HepG2 (cell line): ENCODE data around the gene CCT5. TPM values are rescaled to one million over a fixed set of nuclear protein-coding genes. Genes with fewer than 3 reads are reported as not detected.
"Not testable (repeated sequence)": the region's sequence is repeated elsewhere in the genome, so short reads cannot be mapped to it uniquely, and the experiment has no call there.

Experiments
- ATAC-seq: fragments of 200-7000 bp; cut with Tn5 transposase; 3 replicates; pipeline ENCODE4 v1.9.1; 2020; ENCODE audit warnings: mild to moderate bottlenecking, moderate library complexity
- BruUV-seq: library from RNA; stranded (reverse); fragments of 400-500 nt; replicated peaks from 2 replicates; lab custom pipeline; 2021; lab: Mats Ljungman, UMichigan
- CTCF ChIA-PET: fragments of 300-600 bp; formaldehyde crosslinking; extraction: SDS; loops from one replicate; lab custom pipeline; 2021; ENCODE audit warnings: low total read pairs, inconsistent platforms, low intra/inter-chr PET ratio; lab: Yijun Ruan, JAX
- POLR2A ChIA-PET: fragments of 350-600 bp; sonication (Branson Sonifier 250); formaldehyde crosslinking; loops from one replicate; lab custom pipeline; 2020; ENCODE audit warnings: antibody characterized with exemption, inconsistent platforms; lab: Yijun Ruan, JAX
- DNase-seq: peaks from one replicate; pipeline ENCODE4 v3.0.0-alpha.2; 2015; ENCODE audit warnings: low spot score
- FAIRE-seq: peaks from 3 replicates; lab custom pipeline; 2011; peaks lifted over from hg19 to GRCh38; lab: Jason Lieb, UNC
- H2AFZ ChIP-seq: one replicate; pipeline ENCODE4 v1.6.1; 2011; ENCODE audit warnings: low read length, inconsistent platforms
- H3K27ac ChIP-seq: fragments of 300-600 bp; 3 replicates; pipeline ENCODE4 v1.8.0; 2011; ENCODE audit warnings: mixed run types, mild to moderate bottlenecking, mixed read lengths, low read length, inconsistent platforms; ENCODE audit not compliant: insufficient read depth; ENCODE audit errors: extremely low read length
- H3K27me3 ChIP-seq, 2 experiments: fragments of 200-600 bp in 1 of 2; 2 replicates in 1 of 2; 3 replicates in 1 of 2; pipeline versions ENCODE4 v1.6.0 to v1.8.0; 2011; ENCODE audit warnings: low read length in 2 of 2, mild to moderate bottlenecking in 2 of 2, moderate library complexity in 2 of 2, inconsistent platforms in 1 of 2; ENCODE audit not compliant: insufficient read depth in 2 of 2, control insufficient read depth in 1 of 2
- H3K36me3 ChIP-seq, 2 experiments: fragments of 200-600 bp in 1 of 2; replicated peaks in 1 of 2; 2 replicates in 1 of 2; 3 replicates in 1 of 2; pipeline versions ENCODE4 v1.5.1 to v1.8.0; 2011; ENCODE audit warnings: low read length in 2 of 2, inconsistent platforms in 1 of 2; ENCODE audit not compliant: insufficient read depth in 2 of 2, control insufficient read depth in 1 of 2
- H3K4me1 ChIP-seq: 2 replicates; pipeline ENCODE4 v1.5.1; 2012; ENCODE audit warnings: low read length, inconsistent platforms; ENCODE audit not compliant: insufficient read depth
- H3K4me2 ChIP-seq: 2 replicates; pipeline ENCODE4 v1.6.0; 2011; ENCODE audit warnings: low read depth, low read length, inconsistent platforms
- H3K4me3 ChIP-seq, 3 experiments: fragments of 200-600 bp in 1 of 3; sonication (generic), shearing (Covaris generic) in 1 of 3; replicated peaks in 1 of 3; 2 replicates each; pipeline ENCODE4 v1.5.1; 2011 to 2016; ENCODE audit warnings: low read length in 3 of 3, inconsistent platforms in 2 of 3, low read depth in 2 of 3, mild to moderate bottlenecking in 2 of 3, control low read depth in 1 of 3, mixed read lengths in 1 of 3; ENCODE audit not compliant: insufficient read depth in 1 of 3
- H3K79me2 ChIP-seq: one replicate; pipeline ENCODE4 v1.6.1; 2011; ENCODE audit warnings: low read length, inconsistent platforms; ENCODE audit not compliant: insufficient read depth
- H3K9ac ChIP-seq: 2 replicates; pipeline ENCODE4 v1.6.0; 2011; ENCODE audit warnings: mild to moderate bottlenecking, low read depth, low read length, inconsistent platforms; ENCODE audit not compliant: insufficient read depth
- H3K9me3 ChIP-seq: 2 replicates; pipeline ENCODE4 v1.5.1; 2012; ENCODE audit warnings: mild to moderate bottlenecking, low read length
- H4K20me1 ChIP-seq: 2 replicates; pipeline ENCODE4 v1.6.0; 2011; ENCODE audit warnings: inconsistent platforms, mild to moderate bottlenecking, low read length, moderate library complexity; ENCODE audit not compliant: insufficient read depth
- HNF4A ChIP-seq: sonication (generic); formaldehyde crosslinking; IDR thresholded peaks from 2 replicates; pipeline ENCODE4 v1.4.0; 2020; ENCODE audit warnings: missing genetic modification reagents
- MIER3 ChIP-seq: IDR thresholded peaks from 2 replicates; pipeline ENCODE4 v1.6.1; 2016; ENCODE audit warnings: missing compliant biosample characterization, borderline replicate concordance
- WGBS: methylation state at CpG from one replicate; pipeline ENCODE4 v1.1.6; 2017; ENCODE audit warnings: low lambda C conversion rate; 5-methylcytosine and 5-hydroxymethylcytosine counted together
- in situ Hi-C: cut with HindIII; loops from 2 replicates; pipeline ENCODE4 v1.10.0; 2017; ENCODE audit warnings: low pct_unique_long_range_greater_than_20kb; ENCODE audit not compliant: extremely low pct_ligation_motif_present
- intact Hi-C: fragments of 100-400 bp; cut with micrococcal nuclease; formaldehyde crosslinking; loops from one replicate; pipeline ENCODE4 v1.10.0; 2022; ENCODE audit not compliant: unreplicated experiment
- polyA plus RNA-seq, 8 experiments: library from polyadenylated mRNA; depleted of rRNA in 3 of 8; stranded (reverse) in 7 of 8; unstranded in 1 of 8; fragments of >200 nt; fragmentation: Illumina TruSeq in 4 of 8; extraction: Trizol in 4 of 8; gene quantifications; 2 replicates each; pipeline versions ENCODE4 v1.2.1 to v1.2.3, GENCODE V29; 2011 to 2016; ENCODE audit warnings: low read depth in 4 of 8, missing spikeins in 1 of 8, mixed read lengths in 1 of 8; ENCODE audit not compliant: insufficient read depth in 1 of 8
- total RNA-seq, 5 experiments: library from RNA; depleted of rRNA; stranded (reverse); fragments of >200 nt; fragmentation: Illumina TruSeq; extraction: Trizol; gene quantifications; 2 replicates each; pipeline ENCODE4 v1.2.3, GENCODE V29; 2016; ENCODE audit warnings: low read depth in 1 of 5

CCT5 gene
- total and polyA plus RNA-seq, 2 of the 13 experiments (the other 11 are each of a cell fraction or from before 2014, with no cell fraction given): 319 to 708 TPM

DNA sequence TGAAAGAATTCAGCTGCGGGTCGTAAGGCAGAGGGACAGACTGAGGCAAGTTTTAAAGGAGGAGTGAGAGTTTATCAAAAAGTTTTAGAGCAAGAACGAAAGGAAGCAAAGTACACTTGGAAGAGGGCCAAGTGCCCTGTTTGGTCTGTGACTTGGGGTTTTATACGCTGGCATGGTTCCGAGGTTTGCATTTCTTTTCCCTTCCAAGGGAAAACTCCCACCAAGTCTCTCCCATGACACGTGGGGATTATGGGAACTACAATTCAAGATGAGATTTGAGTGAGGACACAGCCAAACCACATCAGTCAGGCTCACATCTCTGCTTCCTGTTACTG is 22.8 kb downstream of the CCT5 start:
- H3K79me2 ChIP-seq, in situ Hi-C loops, H3K36me3 ChIP-seq, H3K9me3 ChIP-seq, BruUV-seq, H3K27me3 ChIP-seq, intact Hi-C loops, H3K27ac ChIP-seq, H3K4me3 ChIP-seq, CTCF ChIA-PET, FAIRE-seq, POLR2A ChIA-PET, H4K20me1 ChIP-seq: not testable (repeated sequence)
- Histone ChIP-seq H2AFZ (peak overlapping the region; percentile 76), H3K4me2 (peak overlapping the region; percentile 66), H3K9ac (0 out of 2 replicates have a peak overlapping the region, but pooled peaks have one; percentile 29), H3K4me1 (peaks cover 23% of the 10 kb centered on the region)
- peak; percentile 21; the same call in 1 of the 2 replicates for TF ChIP-seq HNF4A (CRISPR knock-in tag)
- ATAC-seq: peak; percentile 57
- peak; percentile 46 for DNase-seq
- 5% methylated on average over 6 of the region's 6 CpGs for WGBS

DNA sequence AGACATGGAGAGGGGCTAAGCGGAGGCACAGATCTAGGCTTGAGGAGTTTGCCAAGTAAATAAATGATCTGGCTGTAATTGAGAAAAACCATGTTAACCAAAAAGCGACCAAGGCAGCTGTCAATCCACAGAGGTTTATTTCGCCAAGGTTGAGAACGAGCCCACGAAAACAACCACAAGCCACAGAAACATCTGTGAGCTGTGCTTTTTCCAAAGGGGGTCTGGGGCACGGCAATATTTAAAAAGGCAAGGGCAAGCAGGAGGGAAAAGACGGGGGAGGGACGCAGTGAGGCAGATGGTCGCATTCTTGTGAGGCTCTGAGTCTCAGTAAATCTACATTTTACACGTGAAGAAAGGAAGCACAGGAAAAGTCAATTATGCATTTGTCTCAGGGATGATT is 25.4 kb downstream of the CCT5 start:
- Histone ChIP-seq H3K79me2 (no peaks in the 10 kb centered on the region), H3K9ac (no peak overlapping the region), H2AFZ (no peak overlapping the region), H3K4me3 (no peak overlapping the region), H4K20me1 (no peaks in the 10 kb centered on the region), H3K36me3 (no peaks in the 10 kb centered on the region; a peak in 1 of 5 replicates), H3K27me3 (no peaks in the 10 kb centered on the region)
- ChIA-PET CTCF (no interaction called here), POLR2A (interaction anchor here (1.0 kb wide), 1 partner anchor 78 kb away, joined by 3 read pairs; the partner anchor contains the start of gene MARCHF6)
- FAIRE-seq (no peak), ATAC-seq (no peak), DNase-seq (no peak)
- no peak for TF ChIP-seq MIER3
- TF ChIP-seq, all 625 proteins: peak for 0
- no TSS peak for BruUV-seq
- 87% methylated on average over 10 of the region's 10 CpGs for WGBS
- Histone ChIP-seq H3K27ac (no peak overlapping the region), H3K9me3 (no peaks in the 10 kb centered on the region), H3K4me2 (0 out of 2 replicates have a peak overlapping the region, but pooled peaks have one; percentile 4), H3K4me1 (peaks cover 23% of the 10 kb centered on the region)
- intact Hi-C loops (no loop called here), in situ Hi-C loops (no loop called here)
